Adrenal gland (tissue), 5 donors: Measurements from ENCODE around the gene PHLDA1.

Experiments used
- POLR2A ChIP-seq, 2 donors: fragments of 450-650 bp; IDR thresholded peaks; one replicate each; pipeline ENCODE4 v1.6.1; 2017; ENCODE audit warnings: antibody characterized with exemption in 2 of 2, mild to moderate bottlenecking in 2 of 2, moderate library complexity in 1 of 2
- TF ChIP-seq, protein P1 (sequence below), 6 experiments: fragments of 450-650 bp in 4 of 6; fragments of 200-600 bp in 2 of 6; sonication (generic) in 1 of 6; IDR thresholded peaks; 1 replicate in 5 of 6; 2 replicates in 1 of 6; pipeline versions ENCODE4 v1.5.1 to v1.8.0; 2016 to 2021; ENCODE audit warnings: antibody characterized with exemption in 6 of 6, mild to moderate bottlenecking in 2 of 6, moderate library complexity in 1 of 6
- donor health status: DM: no; HTN: no; CAD: no.

DNA sequence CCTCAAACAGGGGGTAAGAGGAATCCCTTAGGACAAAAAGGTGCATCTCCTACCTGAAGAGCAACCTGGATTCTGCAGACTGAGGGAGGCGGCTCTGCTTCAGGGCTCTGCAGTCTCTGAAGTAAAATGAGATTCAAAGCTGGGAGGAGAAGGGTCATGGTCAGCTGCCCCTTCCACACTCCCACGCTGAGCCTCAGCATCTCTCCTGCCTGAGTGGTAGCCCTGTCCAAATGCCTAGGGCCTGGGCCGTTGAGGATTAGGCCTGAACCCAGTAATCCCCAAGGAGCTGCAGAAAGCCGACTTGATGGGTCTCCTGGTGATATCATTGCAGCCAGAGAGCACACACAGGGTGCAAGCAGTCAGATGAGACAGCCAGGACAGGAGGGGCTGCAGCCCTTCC lies 18.9 kb downstream of the PHLDA1 start:
- TF ChIP-seq POLR2A (IDR thresholded peaks at IDR 0.05): no peak
- TF ChIP-seq, protein P1, sequence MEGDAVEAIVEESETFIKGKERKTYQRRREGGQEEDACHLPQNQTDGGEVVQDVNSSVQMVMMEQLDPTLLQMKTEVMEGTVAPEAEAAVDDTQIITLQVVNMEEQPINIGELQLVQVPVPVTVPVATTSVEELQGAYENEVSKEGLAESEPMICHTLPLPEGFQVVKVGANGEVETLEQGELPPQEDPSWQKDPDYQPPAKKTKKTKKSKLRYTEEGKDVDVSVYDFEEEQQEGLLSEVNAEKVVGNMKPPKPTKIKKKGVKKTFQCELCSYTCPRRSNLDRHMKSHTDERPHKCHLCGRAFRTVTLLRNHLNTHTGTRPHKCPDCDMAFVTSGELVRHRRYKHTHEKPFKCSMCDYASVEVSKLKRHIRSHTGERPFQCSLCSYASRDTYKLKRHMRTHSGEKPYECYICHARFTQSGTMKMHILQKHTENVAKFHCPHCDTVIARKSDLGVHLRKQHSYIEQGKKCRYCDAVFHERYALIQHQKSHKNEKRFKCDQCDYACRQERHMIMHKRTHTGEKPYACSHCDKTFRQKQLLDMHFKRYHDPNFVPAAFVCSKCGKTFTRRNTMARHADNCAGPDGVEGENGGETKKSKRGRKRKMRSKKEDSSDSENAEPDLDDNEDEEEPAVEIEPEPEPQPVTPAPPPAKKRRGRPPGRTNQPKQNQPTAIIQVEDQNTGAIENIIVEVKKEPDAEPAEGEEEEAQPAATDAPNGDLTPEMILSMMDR (IDR thresholded peaks at IDR 0.05): no peak
